HepG2 (cell line): ENCODE data around the gene GPR61. TPM values are rescaled to one million over a fixed set of nuclear protein-coding genes. Genes with fewer than 3 reads are reported as not detected.

ENCODE experiments used
- ATAC-seq: fragments of 200-7000 bp; cut with Tn5 transposase; 3 replicates; pipeline ENCODE4 v1.9.1; 2020; ENCODE audit warnings: mild to moderate bottlenecking, moderate library complexity
- BruUV-seq: library from RNA; stranded (reverse); fragments of 400-500 nt; replicated peaks from 2 replicates; lab custom pipeline; 2021; lab: Mats Ljungman, UMichigan
- CTCF ChIA-PET: fragments of 300-600 bp; formaldehyde crosslinking; extraction: SDS; loops from one replicate; lab custom pipeline; 2021; ENCODE audit warnings: low total read pairs, inconsistent platforms, low intra/inter-chr PET ratio; lab: Yijun Ruan, JAX
- POLR2A ChIA-PET: fragments of 350-600 bp; sonication (Branson Sonifier 250); formaldehyde crosslinking; loops from one replicate; lab custom pipeline; 2020; ENCODE audit warnings: antibody characterized with exemption, inconsistent platforms; lab: Yijun Ruan, JAX
- DNase-seq: peaks from one replicate; pipeline ENCODE4 v3.0.0-alpha.2; 2015; ENCODE audit warnings: low spot score
- FAIRE-seq: peaks from 3 replicates; lab custom pipeline; 2011; peaks lifted over from hg19 to GRCh38; lab: Jason Lieb, UNC
- H2AFZ ChIP-seq: one replicate; pipeline ENCODE4 v1.6.1; 2011; ENCODE audit warnings: low read length, inconsistent platforms
- H3K27ac ChIP-seq: fragments of 300-600 bp; 3 replicates; pipeline ENCODE4 v1.8.0; 2011; ENCODE audit warnings: mixed run types, mild to moderate bottlenecking, mixed read lengths, low read length, inconsistent platforms; ENCODE audit not compliant: insufficient read depth; ENCODE audit errors: extremely low read length
- H3K27me3 ChIP-seq, 2 experiments: fragments of 200-600 bp in 1 of 2; 2 replicates in 1 of 2; 3 replicates in 1 of 2; pipeline versions ENCODE4 v1.6.0 to v1.8.0; 2011; ENCODE audit warnings: low read length in 2 of 2, mild to moderate bottlenecking in 2 of 2, moderate library complexity in 2 of 2, inconsistent platforms in 1 of 2; ENCODE audit not compliant: insufficient read depth in 2 of 2, control insufficient read depth in 1 of 2
- H3K36me3 ChIP-seq, 2 experiments: fragments of 200-600 bp in 1 of 2; replicated peaks in 1 of 2; 2 replicates in 1 of 2; 3 replicates in 1 of 2; pipeline versions ENCODE4 v1.5.1 to v1.8.0; 2011; ENCODE audit warnings: low read length in 2 of 2, inconsistent platforms in 1 of 2; ENCODE audit not compliant: insufficient read depth in 2 of 2, control insufficient read depth in 1 of 2
- H3K4me1 ChIP-seq: 2 replicates; pipeline ENCODE4 v1.5.1; 2012; ENCODE audit warnings: low read length, inconsistent platforms; ENCODE audit not compliant: insufficient read depth
- H3K4me2 ChIP-seq: 2 replicates; pipeline ENCODE4 v1.6.0; 2011; ENCODE audit warnings: low read depth, low read length, inconsistent platforms
- H3K4me3 ChIP-seq, 3 experiments: fragments of 200-600 bp in 1 of 3; sonication (generic), shearing (Covaris generic) in 1 of 3; replicated peaks in 1 of 3; 2 replicates each; pipeline ENCODE4 v1.5.1; 2011 to 2016; ENCODE audit warnings: low read length in 3 of 3, inconsistent platforms in 2 of 3, low read depth in 2 of 3, mild to moderate bottlenecking in 2 of 3, control low read depth in 1 of 3, mixed read lengths in 1 of 3; ENCODE audit not compliant: insufficient read depth in 1 of 3
- H3K79me2 ChIP-seq: one replicate; pipeline ENCODE4 v1.6.1; 2011; ENCODE audit warnings: low read length, inconsistent platforms; ENCODE audit not compliant: insufficient read depth
- H3K9ac ChIP-seq: 2 replicates; pipeline ENCODE4 v1.6.0; 2011; ENCODE audit warnings: mild to moderate bottlenecking, low read depth, low read length, inconsistent platforms; ENCODE audit not compliant: insufficient read depth
- H3K9me3 ChIP-seq: 2 replicates; pipeline ENCODE4 v1.5.1; 2012; ENCODE audit warnings: mild to moderate bottlenecking, low read length
- H4K20me1 ChIP-seq: 2 replicates; pipeline ENCODE4 v1.6.0; 2011; ENCODE audit warnings: inconsistent platforms, mild to moderate bottlenecking, low read length, moderate library complexity; ENCODE audit not compliant: insufficient read depth
- ARID5B ChIP-seq: IDR thresholded peaks from 2 replicates; pipeline ENCODE4 v1.4.0; 2020; ENCODE audit warnings: mild to moderate bottlenecking, missing genetic modification reagents
- ATF7 ChIP-seq, 2 experiments: fragments of 450-650 bp in 1 of 2; sonication (generic) in 1 of 2; formaldehyde crosslinking in 1 of 2; IDR thresholded peaks; 2 replicates each; pipeline versions ENCODE4 v1.4.0 to v1.6.1; 2016 to 2020; ENCODE audit warnings: antibody characterized with exemption in 1 of 2, mild to moderate bottlenecking in 1 of 2, missing genetic modification reagents in 1 of 2
- GATAD2A ChIP-seq: IDR thresholded peaks from 2 replicates; pipeline ENCODE4 v1.6.1; 2016
- GMEB2 ChIP-seq: IDR thresholded peaks from 2 replicates; pipeline ENCODE4 v1.6.1; 2016; ENCODE audit warnings: missing biosample characterization, missing genetic modification reagents, low read depth
- NR2F2 ChIP-seq: IDR thresholded peaks from 2 replicates; pipeline ENCODE4 v1.6.1; 2012; ENCODE audit warnings: low read depth, inconsistent platforms, borderline replicate concordance
- RBAK ChIP-seq: sonication (generic); formaldehyde crosslinking; IDR thresholded peaks from 2 replicates; pipeline ENCODE4 v1.5.1; 2020; ENCODE audit warnings: mild to moderate bottlenecking, missing genetic modification reagents
- TBL1XR1 ChIP-seq: fragments of 150-350 bp; IDR thresholded peaks from 2 replicates; pipeline ENCODE4 v1.6.1; 2014; ENCODE audit warnings: borderline replicate concordance, low read length; ENCODE audit not compliant: partially characterized antibody
- ZIK1 ChIP-seq: sonication (generic); formaldehyde crosslinking; IDR thresholded peaks from 2 replicates; pipeline ENCODE4 v1.5.0; 2020; ENCODE audit warnings: mild to moderate bottlenecking, low read depth, missing genetic modification reagents, borderline replicate concordance
- ZKSCAN1 ChIP-seq: fragments of 150-350 bp; IDR thresholded peaks from 2 replicates; pipeline ENCODE4 v1.6.1; 2014; ENCODE audit warnings: low read length
- ZKSCAN8 ChIP-seq: IDR thresholded peaks from 2 replicates; pipeline ENCODE4 v1.6.1; 2016; ENCODE audit warnings: borderline replicate concordance, missing genetic modification reagents, missing compliant biosample characterization
- ZNF30 ChIP-seq: sonication (generic); formaldehyde crosslinking; IDR thresholded peaks from 2 replicates; pipeline ENCODE4 v1.5.0; 2020; ENCODE audit warnings: mild to moderate bottlenecking, missing genetic modification reagents
- ZNF326 ChIP-seq: sonication (generic); formaldehyde crosslinking; IDR thresholded peaks from 2 replicates; pipeline ENCODE4 v1.4.0; 2020; ENCODE audit warnings: missing genetic modification reagents, borderline replicate concordance
- ZNF704 ChIP-seq: sonication (generic); formaldehyde crosslinking; IDR thresholded peaks from 2 replicates; pipeline ENCODE4 v1.8.1; 2023; ENCODE audit warnings: mild to moderate bottlenecking, inconsistent platforms, moderate library complexity, missing genetic modification reagents, borderline replicate concordance
- WGBS: methylation state at CpG from one replicate; pipeline ENCODE4 v1.1.6; 2017; ENCODE audit warnings: low lambda C conversion rate; 5-methylcytosine and 5-hydroxymethylcytosine counted together
- in situ Hi-C: cut with HindIII; loops from 2 replicates; pipeline ENCODE4 v1.10.0; 2017; ENCODE audit warnings: low pct_unique_long_range_greater_than_20kb; ENCODE audit not compliant: extremely low pct_ligation_motif_present
- intact Hi-C: fragments of 100-400 bp; cut with micrococcal nuclease; formaldehyde crosslinking; loops from one replicate; pipeline ENCODE4 v1.10.0; 2022; ENCODE audit not compliant: unreplicated experiment
- polyA plus RNA-seq, 8 experiments: library from polyadenylated mRNA; depleted of rRNA in 3 of 8; stranded (reverse) in 7 of 8; unstranded in 1 of 8; fragments of >200 nt; fragmentation: Illumina TruSeq in 4 of 8; extraction: Trizol in 4 of 8; gene quantifications; 2 replicates each; pipeline versions ENCODE4 v1.2.1 to v1.2.3, GENCODE V29; 2011 to 2016; ENCODE audit warnings: low read depth in 4 of 8, missing spikeins in 1 of 8, mixed read lengths in 1 of 8; ENCODE audit not compliant: insufficient read depth in 1 of 8
- total RNA-seq, 5 experiments: library from RNA; depleted of rRNA; stranded (reverse); fragments of >200 nt; fragmentation: Illumina TruSeq; extraction: Trizol; gene quantifications; 2 replicates each; pipeline ENCODE4 v1.2.3, GENCODE V29; 2016; ENCODE audit warnings: low read depth in 1 of 5

GPR61 gene
- total and polyA plus RNA-seq, 2 of the 13 experiments (the other 11 are each of a cell fraction or from before 2014, with no cell fraction given) = not detected

- intact Hi-C loops (no loop called here), in situ Hi-C loops (no loop called here)
- peaks cover 6 to 56% of the 10 kb centered on the region in 2 experiments; a peak in 3 of 5 replicates for H3K27me3 ChIP-seq
- CTCF ChIA-PET = no interaction called here
- FAIRE-seq (no peak), ATAC-seq (no peak), DNase-seq (no peak)
- H3K4me3 ChIP-seq = no peak overlapping the region
- H3K79me2 ChIP-seq = no peaks in the 10 kb centered on the region
- H2AFZ ChIP-seq = no peak overlapping the region
- H4K20me1 ChIP-seq = no peaks in the 10 kb centered on the region
- TF ChIP-seq GATAD2A (no peak), ZNF326 (CRISPR knock-in tag) (no peak), ZNF704 (CRISPR knock-in tag) (no peak), ZNF30 (CRISPR knock-in tag) (no peak), ZKSCAN1 (no peak), ZKSCAN8 (no peak), ZIK1 (CRISPR knock-in tag) (no peak), TBL1XR1 (no peak), ARID5B (no peak), NR2F2 (no peak), RBAK (CRISPR knock-in tag) (no peak), ATF7 (IDR thresholded peaks at IDR 0.05) (no peak), ATF7 (CRISPR knock-in tag; IDR thresholded peaks at IDR 0.05) (no peak), GMEB2 (no peak)
- POLR2A ChIA-PET = no interaction called here
- H3K27ac ChIP-seq = no peak overlapping the region
- no TSS peak for BruUV-seq
- WGBS = 36% methylated on average over 2 of the region's 2 CpGs
- H3K4me2 ChIP-seq = no peak overlapping the region
- no peaks in the 10 kb centered on the region for H3K4me1 ChIP-seq
- no peak overlapping the region for H3K9ac ChIP-seq
- no peaks in the 10 kb centered on the region for H3K36me3 ChIP-seq
- H3K9me3 ChIP-seq = no peaks in the 10 kb centered on the region
These were observed 16.0 kb upstream of the GPR61 start for GRCh38 chr1:109523706-109524105.
